Measurements from ENCODE around the gene BMI1.

- no peak for TF ChIP-seq CTCF (IDR thresholded peaks at IDR 0.05)
- TF ChIP-seq POLR2A (IDR thresholded peaks at IDR 0.05) = no peak
- no peak for TF ChIP-seq EP300 (IDR thresholded peaks at IDR 0.05)
- TF ChIP-seq POLR2AphosphoS5 (IDR thresholded peaks at IDR 0.05) = no peak
Measured at GRCh38 chr10:22379059-22379458, 58.2 kb downstream of the BMI1 start.

Data from sigmoid colon (tissue), 4 donors.